NCI-H1930 (cell line): ENCODE results near the gene EGFL7.

Source experiments
- DNase-seq, 2 experiments: peaks; one replicate each; lab custom pipeline; 2025; lab: John Stamatoyannopoulos, UW

Gene EGFL7

GRCh38 chr9:136686794-136687711 is 24.3 kb downstream of the EGFL7 start, which contains the start of gene AGPAT2:
AGPAT2 (minus strand) TSS chr9:136687457; CDS start chr9:136687357, 100 bp downstream.
- no peak for DNase-seq

DNA sequence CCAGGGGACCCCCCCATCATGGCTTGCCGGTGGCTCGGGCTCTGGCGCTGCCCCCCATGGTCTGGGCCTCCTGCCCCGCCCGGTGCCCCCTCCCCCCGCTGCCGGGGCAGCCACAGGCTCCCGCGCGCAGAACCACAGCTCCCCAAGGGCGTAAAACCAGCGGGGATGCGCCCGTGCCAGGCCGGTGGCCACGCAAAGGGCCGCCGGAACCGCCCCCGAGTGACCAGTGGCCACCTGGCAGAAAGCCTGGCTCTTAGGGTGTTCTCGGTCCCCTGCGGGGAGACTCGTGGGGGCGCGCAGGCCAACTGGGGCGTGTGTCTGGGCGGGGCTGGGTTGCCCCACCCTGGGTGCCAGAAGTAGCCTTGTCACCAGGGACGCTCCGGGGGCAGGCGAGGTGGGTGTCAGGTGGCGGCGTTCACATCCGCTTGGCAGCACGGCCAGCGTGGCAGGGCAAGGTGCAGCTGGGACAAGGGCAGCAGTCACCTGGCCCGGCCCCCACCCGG is 25.1 kb downstream of the EGFL7 start:
- no peak for DNase-seq

GRCh38 chr9:136688274-136689107 is 25.8 kb downstream of the EGFL7 start:
- DNase-seq, result no peak

- no peak for DNase-seq
Observed at GRCh38 chr9:136689108-136689460, 26.4 kb downstream of the EGFL7 start.

GRCh38 chr9:136690104-136690805 is 27.5 kb downstream of the EGFL7 start:
- no peak for DNase-seq

GRCh38 chr9:136690806-136691261 is 28.1 kb downstream of the EGFL7 start:
- DNase-seq, result no peak

DNA sequence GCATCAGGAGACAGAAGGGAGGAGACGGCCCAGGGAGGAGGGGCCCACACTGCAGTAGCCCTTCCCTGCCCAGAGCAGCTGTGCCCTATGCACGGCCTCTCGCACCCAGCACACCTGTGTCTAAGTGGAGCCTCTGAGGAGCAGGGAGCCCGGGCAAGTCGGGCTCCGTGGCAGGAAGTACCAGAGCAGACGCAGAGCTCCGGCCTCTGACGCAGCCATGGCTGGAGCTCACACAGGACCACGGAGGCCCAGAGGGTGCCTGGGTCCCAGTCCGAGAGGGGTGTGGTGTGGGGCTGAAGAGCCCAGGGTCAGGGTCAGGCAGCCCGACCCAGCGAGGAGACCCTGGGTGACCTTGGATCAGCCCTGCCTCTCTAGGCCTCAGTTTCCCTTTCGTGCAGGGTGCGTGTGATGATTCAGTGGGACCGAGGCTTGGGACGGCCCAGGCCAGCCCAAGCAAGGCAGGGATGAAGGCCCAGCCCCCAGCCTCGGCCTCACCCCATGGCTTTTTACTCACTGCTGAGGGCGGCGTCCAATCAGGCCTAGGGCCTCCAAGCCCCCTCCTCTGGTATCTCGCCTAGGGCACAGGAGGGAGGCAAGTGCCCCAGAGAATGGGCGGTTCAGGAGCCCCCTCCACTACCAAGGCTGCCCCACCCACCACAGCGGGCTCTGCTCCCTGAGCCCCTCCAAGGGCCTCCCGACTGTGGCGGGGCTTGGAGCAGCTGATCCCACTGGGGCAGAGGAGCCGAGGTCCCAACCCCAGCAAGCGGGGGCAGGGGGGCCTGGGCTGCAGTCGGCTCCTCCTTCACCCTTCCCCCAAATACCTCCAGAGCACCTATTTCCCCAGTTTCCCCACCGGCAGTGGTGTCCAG is 28.8 kb downstream of the EGFL7 start:
- no peak for DNase-seq

GRCh38 chr9:136692185-136693134 is 29.7 kb downstream of the EGFL7 start:
- no peak for DNase-seq

DNA sequence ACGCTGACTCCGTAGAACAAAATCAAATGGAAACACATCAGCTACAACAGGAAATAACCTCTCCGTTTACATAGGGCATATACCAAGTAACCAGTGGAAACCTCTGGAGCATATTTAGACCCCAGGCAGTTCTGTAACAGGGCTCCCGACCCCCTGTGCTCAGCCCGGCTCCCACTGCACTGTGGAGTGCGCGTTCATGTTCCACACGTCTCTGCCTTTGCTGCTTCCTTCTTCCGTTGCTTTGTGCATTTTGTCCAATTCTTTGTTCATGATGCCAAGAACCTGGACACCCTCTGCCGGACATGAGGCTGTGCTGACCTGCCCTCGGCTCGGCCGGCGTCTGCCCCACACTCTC is 30.4 kb downstream of the EGFL7 start:
- DNase-seq, result no peak

GRCh38 chr9:136693490-136694162 is 30.9 kb downstream of the EGFL7 start:
- no peak for DNase-seq

- DNase-seq, result peak in 1 of 2 experiments; percentile 7
Observed at GRCh38 chr9:136694163-136694871, 31.6 kb downstream of the EGFL7 start.

DNA sequence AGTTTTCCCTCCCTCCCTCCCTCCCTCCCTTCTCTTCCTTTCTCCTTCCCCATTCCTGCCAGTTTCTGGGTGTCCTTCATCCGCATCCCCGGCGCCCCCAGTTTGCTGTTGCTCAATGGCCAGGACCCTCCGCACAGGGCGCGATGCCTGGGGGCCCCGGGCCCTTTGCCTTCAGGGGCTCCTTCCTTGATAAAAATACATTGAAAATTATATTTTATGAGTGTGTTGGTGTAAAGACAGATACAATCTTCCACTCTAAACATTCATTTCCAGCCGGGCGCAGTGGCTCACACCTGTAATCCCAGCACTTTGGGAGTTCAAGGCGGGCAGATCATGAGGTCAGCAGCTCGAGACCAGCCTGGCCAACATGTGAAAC is 32.1 kb downstream of the EGFL7 start:
- DNase-seq, result no peak

- DNase-seq, result no peak
Observed at GRCh38 chr9:136695435-136695895, 32.7 kb downstream of the EGFL7 start.

DNA sequence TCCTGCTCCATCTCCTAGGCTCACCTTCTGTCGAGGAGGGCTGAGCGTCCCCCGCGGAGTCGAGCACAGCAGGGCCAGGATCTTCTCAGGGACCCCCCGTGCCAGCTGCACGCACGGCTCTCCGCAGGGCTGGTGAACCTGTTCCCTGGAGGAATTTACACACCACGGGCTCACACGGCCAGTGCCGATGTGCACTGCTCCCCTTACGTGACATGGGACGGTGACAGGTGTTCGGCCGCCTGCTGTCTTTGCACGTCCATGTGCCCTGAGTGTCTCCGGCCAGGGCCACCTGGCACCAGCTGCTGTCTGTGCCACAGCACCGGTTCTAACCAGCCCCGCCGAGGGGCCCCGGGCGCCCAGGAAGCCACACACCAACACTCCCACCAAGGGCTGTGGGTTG is 33.2 kb downstream of the EGFL7 start:
- DNase-seq, result no peak

- no peak for DNase-seq
Observed at GRCh38 chr9:136696502-136696901, 33.8 kb downstream of the EGFL7 start.

DNA sequence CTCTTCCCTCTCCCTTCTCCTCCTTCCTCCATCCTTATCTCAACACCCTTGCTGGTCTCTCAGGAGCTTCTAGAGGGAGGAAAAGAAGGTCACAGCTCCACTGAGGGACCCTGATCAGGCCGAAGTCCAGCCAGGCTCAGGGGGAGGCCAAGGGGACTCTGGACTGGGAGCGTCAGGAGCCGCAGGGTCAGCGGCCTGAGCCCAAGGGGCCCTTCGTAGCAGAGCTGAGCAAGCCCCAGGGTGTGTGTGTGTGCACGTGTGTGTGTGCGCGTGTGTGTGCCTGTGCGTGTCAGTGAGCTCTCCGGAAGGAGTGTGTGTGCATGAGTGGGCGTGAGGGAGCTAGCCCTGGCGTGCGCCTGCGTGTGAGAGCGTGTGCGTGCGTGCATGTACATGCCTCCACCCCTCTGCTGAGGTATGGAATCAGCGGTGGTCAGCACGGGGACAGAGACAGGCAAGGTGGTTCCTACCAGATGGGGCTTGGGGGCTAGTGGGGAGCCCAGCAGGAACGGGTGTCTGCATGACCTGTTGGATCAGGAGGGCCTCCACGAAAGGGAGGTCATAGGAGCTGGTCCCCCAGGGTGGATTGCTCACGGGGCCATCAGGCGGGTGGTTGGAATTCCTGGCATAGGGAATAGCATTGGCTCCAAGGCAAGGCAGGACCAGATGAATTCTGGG is 34.6 kb downstream of the EGFL7 start:
- DNase-seq, result no peak

DNA sequence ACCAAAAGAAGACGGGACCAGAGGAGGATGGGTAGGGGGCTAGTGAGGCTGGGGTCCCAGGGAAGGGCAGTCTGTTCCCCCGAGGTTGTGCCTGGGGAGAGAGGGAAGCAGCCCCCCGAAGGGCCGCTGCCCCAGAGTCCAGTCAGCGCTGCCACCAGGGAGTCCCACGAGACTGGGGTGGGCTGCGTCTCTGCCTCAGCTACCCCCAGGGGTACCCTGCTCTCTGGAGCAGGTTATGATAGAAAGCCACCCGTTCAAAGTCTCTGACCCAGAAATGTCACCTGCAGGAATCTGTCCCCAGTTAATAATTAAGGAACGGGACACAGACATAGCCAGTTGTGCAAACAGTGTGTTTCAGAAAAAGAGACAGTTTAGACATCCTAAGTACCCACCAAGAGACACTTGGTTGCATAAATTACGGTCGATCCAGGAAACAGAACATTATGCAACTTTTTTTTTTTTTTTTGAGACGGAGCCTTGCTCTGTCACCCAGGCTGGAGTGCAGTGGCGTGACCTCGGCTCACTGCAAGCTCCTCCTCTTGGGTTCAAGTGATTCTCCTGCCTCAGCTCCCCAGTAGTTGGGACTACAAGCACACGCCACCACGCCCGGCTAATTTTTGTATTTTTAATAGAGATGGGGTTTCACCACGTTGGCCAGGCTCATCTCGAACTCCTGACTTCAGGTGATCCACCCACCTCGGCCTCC is 35.3 kb downstream of the EGFL7 start:
- no peak for DNase-seq
